GM13977 (cell line): ENCODE data around the gene VDAC1.

Experiments
- DNase-seq: peaks from one replicate; pipeline ENCODE4 v3.0.0; 2012; ENCODE audit warnings: low spot score
- in situ Hi-C: fragments of 300-500 bp; cut with MboI; formaldehyde crosslinking; loops from one replicate; pipeline ENCODE4 v1.12.0; 2022; ENCODE audit warnings: low sequenced_read_pairs, low pct_unique_long_range_greater_than_20kb, mixed read lengths, inconsistent platforms; ENCODE audit not compliant: unreplicated experiment
- TF ChIP-seq, protein P1 (sequence below): IDR thresholded peaks from 2 replicates; pipeline ENCODE4 v1.5.1; 2012; ENCODE audit warnings: mild to moderate bottlenecking, control low read depth; ENCODE audit not compliant: insufficient read depth; ENCODE audit errors: extremely low read depth, missing control alignments

The VDAC1 gene

DNA sequence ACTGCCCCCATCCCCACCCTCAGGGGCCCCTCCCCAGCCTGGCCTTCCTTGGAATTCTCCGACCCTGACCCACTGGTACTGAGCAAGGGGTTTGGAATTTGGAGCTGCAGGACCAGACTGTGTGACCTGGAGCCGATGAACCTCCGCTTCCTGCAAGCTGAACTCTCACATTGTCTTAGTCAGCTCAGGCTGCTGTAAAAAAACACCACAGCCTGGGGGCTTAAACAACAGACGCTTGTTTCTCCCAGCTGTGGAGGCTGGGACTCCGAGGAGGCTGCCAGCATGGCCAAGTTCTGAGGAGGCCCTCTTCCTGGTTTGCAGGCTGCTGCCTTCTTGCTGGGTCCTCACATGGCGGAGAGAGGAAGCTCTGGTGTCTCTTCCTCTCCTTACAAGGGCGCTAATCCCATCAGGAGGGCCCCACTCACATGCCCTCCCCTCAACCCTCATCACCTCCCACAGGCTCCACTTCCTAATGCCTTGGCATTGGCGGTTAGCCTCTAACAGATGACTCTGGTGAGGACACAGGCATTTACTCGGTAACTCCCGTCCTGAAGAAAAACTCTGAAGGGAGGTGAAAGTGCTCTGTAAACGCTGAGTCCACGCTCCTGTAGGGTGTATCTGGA is 78.8 kb downstream of the VDAC1 start:
- TF ChIP-seq, protein P1, sequence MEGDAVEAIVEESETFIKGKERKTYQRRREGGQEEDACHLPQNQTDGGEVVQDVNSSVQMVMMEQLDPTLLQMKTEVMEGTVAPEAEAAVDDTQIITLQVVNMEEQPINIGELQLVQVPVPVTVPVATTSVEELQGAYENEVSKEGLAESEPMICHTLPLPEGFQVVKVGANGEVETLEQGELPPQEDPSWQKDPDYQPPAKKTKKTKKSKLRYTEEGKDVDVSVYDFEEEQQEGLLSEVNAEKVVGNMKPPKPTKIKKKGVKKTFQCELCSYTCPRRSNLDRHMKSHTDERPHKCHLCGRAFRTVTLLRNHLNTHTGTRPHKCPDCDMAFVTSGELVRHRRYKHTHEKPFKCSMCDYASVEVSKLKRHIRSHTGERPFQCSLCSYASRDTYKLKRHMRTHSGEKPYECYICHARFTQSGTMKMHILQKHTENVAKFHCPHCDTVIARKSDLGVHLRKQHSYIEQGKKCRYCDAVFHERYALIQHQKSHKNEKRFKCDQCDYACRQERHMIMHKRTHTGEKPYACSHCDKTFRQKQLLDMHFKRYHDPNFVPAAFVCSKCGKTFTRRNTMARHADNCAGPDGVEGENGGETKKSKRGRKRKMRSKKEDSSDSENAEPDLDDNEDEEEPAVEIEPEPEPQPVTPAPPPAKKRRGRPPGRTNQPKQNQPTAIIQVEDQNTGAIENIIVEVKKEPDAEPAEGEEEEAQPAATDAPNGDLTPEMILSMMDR = no peak
- in situ Hi-C loops = no loop called here
- DNase-seq = no peak

DNA sequence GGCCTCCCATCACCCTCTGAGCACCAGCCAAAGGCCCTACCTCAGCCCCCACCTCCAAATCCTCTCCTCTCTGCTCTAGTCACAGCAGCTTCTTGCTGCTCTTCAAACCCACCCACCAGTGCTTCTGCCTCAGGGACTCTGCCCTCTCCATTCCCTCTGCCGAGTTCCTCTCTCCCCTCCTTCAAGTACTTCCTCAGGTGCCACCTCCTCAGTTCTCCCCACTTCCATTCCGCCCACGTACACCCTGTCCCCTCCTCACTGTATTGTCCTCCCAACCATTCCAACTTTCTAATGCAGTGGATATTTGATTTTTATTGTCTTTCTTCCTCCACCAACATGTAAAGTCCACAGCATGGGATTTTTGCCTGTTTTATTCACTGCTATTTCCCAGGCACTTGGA is 79.5 kb downstream of the VDAC1 start:
- in situ Hi-C loops = no loop called here
- TF ChIP-seq, protein P1 = no peak
- no peak for DNase-seq

GRCh38 chr5:133924221-133924920 is 80.4 kb downstream of the VDAC1 start:
- in situ Hi-C loops = no loop called here
- TF ChIP-seq, protein P1 = no peak
- DNase-seq = no peak

GRCh38 chr5:133921979-133922378 is 82.8 kb downstream of the VDAC1 start:
- TF ChIP-seq, protein P1 = no peak
- in situ Hi-C loops = no loop called here
- no peak for DNase-seq
